ENCODE data around the gene RLIM. TPM values are rescaled to one million over a fixed set of nuclear protein-coding genes. Genes with fewer than 3 reads are reported as not detected.

Gene RLIM
- total RNA-seq, 1 donor from 2014 or later: 43.2 TPM

DNA sequence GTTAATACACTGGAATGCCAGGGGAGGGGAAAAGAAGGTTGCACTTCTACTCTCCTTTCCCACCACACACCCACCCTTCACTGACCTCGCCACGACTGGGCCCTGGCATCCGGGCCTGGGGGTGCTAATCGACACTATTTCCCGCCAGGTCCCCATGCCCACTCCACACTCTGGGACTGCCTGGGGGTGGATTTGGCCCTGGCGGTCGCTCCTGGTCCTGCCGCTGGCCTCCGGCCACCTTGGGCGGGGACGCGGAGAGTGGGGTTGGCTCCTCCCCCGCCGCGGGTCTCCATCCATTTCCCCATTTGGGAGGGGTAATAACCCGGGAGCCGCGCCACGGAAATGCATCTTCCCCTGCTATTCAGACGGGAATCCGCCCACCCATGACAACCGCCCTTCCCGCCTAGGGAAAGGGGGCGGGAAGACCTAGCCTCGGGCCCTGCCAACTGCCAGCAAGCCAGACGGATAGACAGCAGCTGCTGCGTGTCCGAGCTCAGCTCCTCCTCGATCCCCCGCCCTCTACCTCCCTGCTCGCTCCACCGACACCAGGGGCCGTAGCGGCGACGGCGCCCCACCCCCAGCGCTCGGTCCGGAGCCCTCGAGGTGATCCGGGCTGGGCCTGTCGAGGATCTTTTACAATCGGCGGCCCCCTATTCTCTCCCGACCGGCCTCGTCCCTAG, 78.1 kb downstream of the RLIM start:
- Mint-ChIP-seq H3K27ac (ENCODE audit: unreplicated experiment) (peak overlapping the region; percentile 93), H3K4me1 (ENCODE audit: unreplicated experiment) (peaks cover 16% of the 10 kb centered on the region), H3K4me3 (ENCODE audit: unreplicated experiment) (peak overlapping the region; percentile 73), H3K9me3 (ENCODE audit: unreplicated experiment) (no peaks in the 10 kb centered on the region), H3K27me3 (ENCODE audit: unreplicated experiment) (no peaks in the 10 kb centered on the region), H3K36me3 (ENCODE audit: unreplicated experiment) (peaks cover 4% of the 10 kb centered on the region)
- TF ChIP-seq CTCF (IDR thresholded peaks at IDR 0.05): peak; percentile 37
- peak; percentile 91 for DNase-seq (ENCODE audit: extremely low spot score, unreplicated experiment)

- TF ChIP-seq CTCF (IDR thresholded peaks at IDR 0.05): peak; percentile 55
These were observed 78.8 kb downstream of the RLIM start for GRCh38 chrX:74535408-74536151.

More at GRCh38 chrX:74535408-74536151, 78.8 kb downstream of the RLIM start:
- peaks cover 4% of the 10 kb centered on the region for H3K36me3 Mint-ChIP-seq (ENCODE audit: unreplicated experiment)
- H3K4me3 Mint-ChIP-seq (ENCODE audit: unreplicated experiment): peak overlapping the region; percentile 73
- peaks cover 16% of the 10 kb centered on the region for H3K4me1 Mint-ChIP-seq (ENCODE audit: unreplicated experiment)
- H3K27me3 Mint-ChIP-seq (ENCODE audit: unreplicated experiment): no peaks in the 10 kb centered on the region
- peak overlapping the region; percentile 93 for H3K27ac Mint-ChIP-seq (ENCODE audit: unreplicated experiment)
- peak; percentile 86 for DNase-seq (ENCODE audit: extremely low spot score, unreplicated experiment)
- H3K9me3 Mint-ChIP-seq (ENCODE audit: unreplicated experiment): no peaks in the 10 kb centered on the region

Other genes starting within 250 kb of the RLIM start
- 21.3 and 22.9 TPM in 2 replicates for gene SLC16A2, start 193.1 kb downstream of the RLIM start, total RNA-seq

Measured in osteocyte (in vitro differentiated cells).